HG03280 (cell line): Measurements from ENCODE around the gene LAMP1.
"Not testable (repeated sequence)": the region's sequence is repeated elsewhere in the genome, so short reads cannot be mapped to it uniquely, and the experiment has no call there.

Source experiments
- ATAC-seq: cut with Tn5 transposase; IDR thresholded peaks from one replicate; pipeline ENCODE4 v1.9.1; 2021; ENCODE audit warnings: mild to moderate bottlenecking, moderate library complexity; ENCODE audit not compliant: unreplicated experiment

The LAMP1 gene, protein sequence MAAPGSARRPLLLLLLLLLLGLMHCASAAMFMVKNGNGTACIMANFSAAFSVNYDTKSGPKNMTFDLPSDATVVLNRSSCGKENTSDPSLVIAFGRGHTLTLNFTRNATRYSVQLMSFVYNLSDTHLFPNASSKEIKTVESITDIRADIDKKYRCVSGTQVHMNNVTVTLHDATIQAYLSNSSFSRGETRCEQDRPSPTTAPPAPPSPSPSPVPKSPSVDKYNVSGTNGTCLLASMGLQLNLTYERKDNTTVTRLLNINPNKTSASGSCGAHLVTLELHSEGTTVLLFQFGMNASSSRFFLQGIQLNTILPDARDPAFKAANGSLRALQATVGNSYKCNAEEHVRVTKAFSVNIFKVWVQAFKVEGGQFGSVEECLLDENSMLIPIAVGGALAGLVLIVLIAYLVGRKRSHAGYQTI

GRCh38 chr13:113296823-113297369 lies at the start of gene LAMP1:
Gene LAMP1, plus strand, starts transcription at chr13:113297239. Its CDS starts 196 bp downstream, at chr13:113297435.
- ATAC-seq, result peak; percentile 86

- no peak for ATAC-seq
These were observed 44.4 kb upstream of the LAMP1 start for GRCh38 chr13:113252516-113253095.

DNA sequence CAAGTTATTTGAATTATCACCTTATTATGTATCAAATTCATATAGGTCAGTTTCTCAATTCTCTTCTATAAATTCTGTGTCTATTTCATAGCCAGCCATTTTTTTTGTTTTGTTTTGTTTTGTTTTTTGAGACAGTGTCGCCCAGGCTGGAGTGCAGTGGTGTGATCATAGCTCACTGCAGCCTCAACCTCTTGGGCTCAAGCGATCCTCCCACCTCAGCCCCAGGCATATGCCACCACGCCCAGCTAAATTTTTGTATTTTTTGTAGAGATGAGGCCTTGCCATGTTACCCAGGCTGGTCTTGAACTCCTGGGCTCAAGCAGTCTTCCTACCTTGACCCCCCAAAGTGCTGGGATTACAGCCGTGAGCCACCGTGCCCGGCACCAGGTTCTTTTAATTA lies 39.1 kb upstream of the LAMP1 start:
- ATAC-seq, result not testable (repeated sequence)

DNA sequence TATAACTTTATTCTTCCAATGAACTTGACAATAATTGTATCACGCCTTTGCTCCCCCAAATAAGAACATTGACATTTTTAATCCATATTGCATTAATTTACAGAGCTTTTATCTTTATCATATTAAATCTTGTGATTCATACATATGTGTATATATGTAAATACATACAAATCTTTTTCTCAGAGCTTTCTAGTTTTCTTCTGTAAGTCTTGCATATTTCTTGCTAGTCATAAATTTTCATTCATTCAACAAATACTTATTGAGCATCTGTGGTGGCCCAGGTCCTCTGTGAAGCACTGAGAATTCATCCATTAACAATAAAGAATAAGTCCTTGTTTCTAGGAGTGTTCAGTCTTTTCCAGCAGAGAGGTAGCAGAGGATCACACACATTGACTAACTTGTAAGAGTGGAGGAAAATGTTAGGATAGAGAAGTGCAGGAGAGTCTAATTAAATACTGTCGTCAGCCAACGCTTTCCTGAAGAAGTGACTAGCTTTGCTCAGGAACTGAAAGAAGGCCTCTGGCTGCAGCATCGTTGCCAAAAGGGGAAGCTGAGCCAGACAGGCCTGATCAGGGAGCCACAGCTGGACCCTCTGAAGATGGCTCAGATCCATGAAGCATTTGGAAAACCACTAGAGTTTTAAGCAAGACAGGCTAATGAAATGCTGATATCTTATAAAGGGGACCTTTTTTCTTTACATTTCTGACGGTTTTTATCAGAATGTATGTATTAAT lies 38.6 kb upstream of the LAMP1 start:
- ATAC-seq, result no peak

GRCh38 chr13:113260996-113261395 lies 36.0 kb upstream of the LAMP1 start:
- no peak for ATAC-seq

- not testable (repeated sequence) for ATAC-seq
These were observed 34.0 kb upstream of the LAMP1 start for GRCh38 chr13:113263016-113263415.

GRCh38 chr13:113267642-113268405 lies 29.2 kb upstream of the LAMP1 start:
- ATAC-seq, result no peak

- ATAC-seq, result no peak
These were observed 25.0 kb upstream of the LAMP1 start for GRCh38 chr13:113272031-113272430.

DNA sequence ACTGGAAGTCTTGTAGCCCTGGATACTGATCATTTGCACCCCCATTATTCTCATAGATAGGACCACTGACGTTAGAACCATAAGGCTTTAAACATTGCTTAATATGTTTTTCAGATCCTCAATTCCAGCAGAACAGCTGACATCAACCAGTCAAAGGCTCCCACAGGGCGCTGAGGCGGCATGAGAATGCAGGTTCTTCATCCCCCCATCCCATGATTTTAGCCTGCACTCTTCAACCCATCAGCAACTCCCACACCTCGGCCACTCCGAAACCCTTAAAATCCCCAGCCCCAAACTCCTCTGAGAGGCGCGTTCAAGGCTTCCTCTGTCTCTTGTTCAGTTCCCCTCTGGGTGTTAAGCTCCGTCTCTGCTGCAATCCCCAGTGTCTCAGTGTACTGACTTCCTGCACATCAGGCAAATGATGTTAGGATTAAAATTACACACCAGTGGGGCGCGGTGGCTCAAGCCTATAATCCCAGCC lies 24.3 kb upstream of the LAMP1 start:
- no peak for ATAC-seq

DNA sequence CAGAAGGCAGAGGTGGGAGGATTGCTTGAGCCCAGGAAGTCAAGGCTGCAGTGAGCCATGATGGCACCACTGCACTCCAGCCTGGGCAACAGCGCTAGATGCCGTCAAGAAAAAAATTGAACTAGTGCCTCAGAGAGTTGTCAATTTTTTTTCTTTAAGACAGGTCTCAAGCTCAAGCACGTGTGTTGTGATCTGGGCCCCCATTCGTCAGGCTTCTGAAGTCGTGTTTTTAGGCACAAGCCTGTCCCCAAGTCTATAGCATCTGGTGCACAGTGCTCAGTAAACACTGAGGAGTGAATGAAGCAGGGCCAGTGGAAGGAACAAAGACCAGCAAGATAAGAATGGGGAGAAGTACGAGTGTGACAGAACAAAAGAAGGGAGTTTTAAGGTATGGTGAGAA lies 23.7 kb upstream of the LAMP1 start:
- ATAC-seq, result no peak

DNA sequence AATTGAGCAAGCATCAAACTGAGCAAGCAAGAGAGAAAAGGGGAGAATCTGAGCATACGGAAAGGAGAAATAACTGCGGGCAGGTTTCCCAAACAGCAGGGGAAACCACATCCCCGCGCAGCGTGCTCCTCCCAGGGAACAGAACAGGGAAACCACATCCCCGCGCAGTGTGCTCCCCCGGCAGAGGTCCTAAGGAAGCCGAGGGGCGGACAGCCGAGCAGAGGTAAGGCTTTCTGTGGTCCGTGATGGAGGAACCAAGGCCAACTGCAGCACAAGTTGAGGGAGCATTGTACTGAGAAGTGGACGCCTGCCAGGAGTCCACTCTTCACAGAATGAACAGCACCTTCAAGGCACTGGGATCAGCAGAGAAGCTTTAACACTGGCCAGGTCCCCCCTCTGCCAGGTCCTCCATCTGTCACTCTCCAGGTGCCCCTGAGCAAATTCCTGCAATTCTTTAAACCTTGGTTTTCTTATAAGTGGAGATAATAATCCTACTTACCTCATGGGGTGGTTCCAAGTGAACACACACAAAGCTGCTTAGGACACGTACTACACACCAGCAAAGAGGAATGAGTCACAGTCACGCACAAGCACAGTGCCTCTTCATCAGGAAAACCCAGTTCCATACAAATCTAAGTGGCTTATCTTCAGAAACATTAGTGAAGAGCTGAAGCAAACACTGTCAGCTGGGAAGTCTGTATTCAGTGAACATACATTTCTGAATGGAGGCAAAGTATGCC lies 23.0 kb upstream of the LAMP1 start:
- ATAC-seq, result no peak

DNA sequence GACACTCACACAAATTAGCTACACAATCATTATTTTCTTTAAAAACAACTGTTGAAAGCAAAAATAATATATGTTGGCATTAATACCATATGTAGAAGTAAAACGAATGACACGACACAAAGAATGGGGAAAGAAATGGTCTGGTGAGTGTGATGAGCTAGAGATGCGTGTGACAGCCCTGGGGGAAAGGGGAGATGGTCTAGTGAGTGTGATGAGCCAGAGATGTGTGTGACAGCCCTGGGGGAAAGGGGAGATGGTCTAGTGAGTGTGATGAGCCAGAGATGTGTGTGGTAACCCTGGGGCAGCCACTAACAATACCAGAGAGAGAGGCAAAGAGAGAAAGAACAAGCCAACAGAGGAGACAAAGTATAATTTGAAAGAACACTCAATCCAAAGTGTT lies 22.3 kb upstream of the LAMP1 start:
- ATAC-seq, result no peak

GRCh38 chr13:113275387-113275786 lies 21.7 kb upstream of the LAMP1 start:
- no peak for ATAC-seq

DNA sequence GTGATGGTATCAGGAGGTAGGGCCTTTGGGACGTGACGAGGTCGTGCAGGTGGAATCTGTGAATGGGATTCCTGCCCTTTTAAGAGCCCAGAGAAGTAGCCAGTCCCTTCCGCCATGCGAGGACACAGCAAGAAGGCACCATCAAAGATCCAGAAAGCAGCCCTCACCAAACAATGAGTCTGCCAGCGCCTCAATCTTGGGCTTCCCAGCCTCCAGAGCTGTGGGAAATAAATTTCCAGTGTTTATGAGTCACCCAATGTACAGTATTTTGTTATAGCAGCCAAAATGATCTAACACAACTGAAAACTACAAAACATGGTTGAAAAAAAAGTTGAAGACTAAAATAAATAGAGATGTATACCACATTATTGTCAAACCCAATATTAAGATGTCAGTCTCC lies 16.9 kb upstream of the LAMP1 start:
- no peak for ATAC-seq

- ATAC-seq, result no peak
These were observed 13.1 kb upstream of the LAMP1 start for GRCh38 chr13:113283904-113284303.

- ATAC-seq, result no peak
These were observed 8.2 kb upstream of the LAMP1 start for GRCh38 chr13:113288880-113289279.

DNA sequence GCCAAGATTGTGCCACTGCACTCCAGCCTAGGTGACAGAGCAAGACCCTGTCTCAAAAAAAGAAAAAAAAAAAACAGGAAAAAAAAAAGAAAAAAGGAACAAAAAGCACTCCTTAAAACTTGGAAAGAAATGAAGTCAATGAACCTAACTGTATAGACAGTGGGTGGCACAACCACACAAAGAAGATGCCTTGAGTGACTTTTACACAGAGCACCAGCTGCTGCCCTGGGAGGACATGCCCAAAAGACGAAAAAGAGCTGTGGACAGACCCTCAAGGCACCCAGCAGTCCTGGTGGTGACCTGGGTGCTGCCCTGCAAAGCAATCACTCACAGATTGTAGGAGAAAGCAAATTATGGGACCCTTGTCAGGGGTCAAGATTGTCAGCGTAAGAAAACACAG lies 5.9 kb upstream of the LAMP1 start:
- no peak for ATAC-seq

DNA sequence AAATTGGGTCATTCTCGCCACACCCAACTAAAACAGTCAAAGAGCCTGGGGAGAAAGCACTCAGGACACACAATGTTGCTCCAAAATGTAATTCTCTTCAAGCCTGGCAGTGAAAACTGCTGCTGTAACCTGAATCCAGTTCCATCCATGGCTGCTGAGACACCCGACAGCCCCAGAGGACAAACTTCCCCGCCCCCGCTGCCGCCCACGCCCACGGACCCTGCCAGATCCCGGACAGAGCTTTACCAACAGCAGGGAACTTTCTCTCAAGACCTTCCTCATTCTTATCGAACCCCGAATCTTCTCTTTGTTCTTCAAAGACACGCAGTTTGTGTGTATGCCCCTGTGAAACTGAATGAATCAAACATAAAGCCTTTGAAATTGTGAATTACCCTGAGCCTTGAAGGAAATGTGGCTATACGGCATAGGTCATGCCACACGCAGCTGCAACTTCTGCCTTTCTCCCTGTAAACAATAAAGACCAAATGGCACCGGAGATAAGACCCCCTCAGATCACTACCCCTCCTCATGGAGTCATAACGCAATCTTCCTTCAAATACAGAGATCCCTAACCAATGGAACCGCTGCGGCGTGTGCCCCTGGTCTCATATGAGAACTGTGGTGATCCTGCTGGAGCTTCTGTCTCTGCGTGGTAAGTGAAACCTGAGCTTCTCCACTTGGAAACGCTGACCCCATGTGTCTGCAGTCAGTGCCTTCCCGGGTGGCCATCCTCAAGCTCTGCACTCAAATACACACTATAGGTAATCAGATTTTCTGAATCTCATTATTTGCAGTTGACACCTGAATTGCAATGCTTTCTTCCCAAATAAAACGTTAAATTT lies 4.8 kb upstream of the LAMP1 start:
- no peak for ATAC-seq

GRCh38 chr13:113293686-113294085 lies 3.4 kb upstream of the LAMP1 start:
- no peak for ATAC-seq
